Pancreas (tissue), 10 donors: ENCODE measurements around the gene EPG5. TPM values are rescaled to one million over a fixed set of nuclear protein-coding genes. Genes with fewer than 3 reads are reported as not detected.
"Not testable (repeated sequence)": the region's sequence is repeated elsewhere in the genome, so short reads cannot be mapped to it uniquely, and the experiment has no call there.

ENCODE experiments used
- ATAC-seq, 4 donors: fragments of 200-7000 bp; cut with Tn5 transposase; one replicate each; pipeline versions ENCODE4 v1.8.0 to v1.9.1; 2020; ENCODE audit warnings: mild to moderate bottlenecking in 4 of 4, moderate library complexity in 4 of 4
- DNase-seq, 6 donors: peaks; one replicate each; pipeline ENCODE4 v3.0.0-alpha.2; 2020
- FAIRE-seq: peaks from 2 replicates; lab custom pipeline; 2012; peaks lifted over from hg19 to GRCh38; lab: Jason Lieb, UNC
- H3K27ac ChIP-seq, 4 donors: fragments of 200-600 bp; sonication (generic); 1 replicate in 3 of 4; 2 replicates in 1 of 4; pipeline versions ENCODE4 v1.5.0 to v1.8.0; 2020
- H3K27me3 ChIP-seq, 4 donors: fragments of 200-600 bp; one replicate each; pipeline ENCODE4 v1.8.0; 2021
- H3K36me3 ChIP-seq, 3 donors: fragments of 200-600 bp; sonication (generic) in 1 of 3; one replicate each; pipeline versions ENCODE4 v1.5.0 to v1.8.0; 2020 to 2021
- H3K4me1 ChIP-seq, 3 donors: fragments of 200-600 bp; one replicate each; pipeline ENCODE4 v1.8.0; 2021
- H3K4me3 ChIP-seq, 4 donors: fragments of 200-600 bp; sonication (generic) in 2 of 4; one replicate each; pipeline versions ENCODE4 v1.5.0 to v1.8.0; 2020 to 2021
- H3K9me3 ChIP-seq, 4 donors: fragments of 200-600 bp; one replicate each; pipeline ENCODE4 v1.8.0; 2021
- CTCF ChIP-seq, 4 donors: fragments of 200-600 bp; sonication (generic) in 3 of 4; IDR thresholded peaks; one replicate each; pipeline versions ENCODE4 v1.5.0 to v1.8.0; 2021; ENCODE audit warnings: antibody characterized with exemption in 4 of 4
- WGBS, 2 donors: extraction: QIAGEN DNeasy Blood & Tissue Kit; methylation state at CpG; one replicate each; pipeline ENCODE4 v1.1.7; 2013; 5-methylcytosine and 5-hydroxymethylcytosine counted together
- intact Hi-C, 3 donors: fragments of 100-400 bp; cut with DNase I; formaldehyde crosslinking; loops; one replicate each; pipeline versions ENCODE4 v1.11.1 to v1.14.2; 2022
- polyA plus RNA-seq, 2 donors: library from polyadenylated mRNA; stranded (reverse); fragments of 200-250 nt; gene quantifications; one replicate each; pipeline ENCODE4 v1.2.3, GENCODE V29; 2013
- total RNA-seq, 6 donors: library from RNA; stranded (reverse); fragmentation: NEBNext Ultra II Directional in 4 of 6; extraction: Animal tissue kit (Norgen Biotek cat#: 25700) in 4 of 6; gene quantifications; one replicate each; pipeline versions ENCODE4 v1.2.1 to v1.2.4, GENCODE V29; 2021 to 2023
- donor health status: healthy with polysubstance abuse.
- donor health status: DM: no; HTN: no; CAD: no; lungs with moderate emphysema.
- donor health status: DM: no; HTN: no; CAD: no.
- donor health status: control.
- donor health status: control.
- donor health status: Bipolar disorder and iron deficiency.
- donor health status: DM: yes; HTN: yes; CAD: no.
- donor health status: DM: no; HTN: no; CAD: no.
- donor health status: DM: no; HTN: no; CAD: no.
- donor health status: DM: yes; HTN: yes; CAD: no.

The EPG5 gene
- total and polyA plus RNA-seq, 8 donors = 4.9 to 18.4 (median 10.1) TPM

GRCh38 chr18:45854036-45854586, 113.0 kb downstream of the EPG5 start:
- DNase-seq (no peak), ATAC-seq (no peak), FAIRE-seq (no peak)
- no peak overlapping the region for H3K27ac ChIP-seq
- intact Hi-C loops = no loop called here
- H3K36me3 ChIP-seq = peaks cover 0 to 55% (median 18%) of the 10 kb centered on the region in 3 donors
- H3K27me3 ChIP-seq = no peaks in the 10 kb centered on the region
- TF ChIP-seq CTCF (IDR thresholded peaks at IDR 0.05) = no peak
- no peaks in the 10 kb centered on the region for H3K9me3 ChIP-seq
- no peaks in the 10 kb centered on the region for H3K4me1 ChIP-seq
- no peak overlapping the region for H3K4me3 ChIP-seq
- WGBS, 2 donors = 96 to 100% methylated on average over 2 of the region's 2 CpGs

GRCh38 chr18:45852631-45853030, 114.5 kb downstream of the EPG5 start:
- WGBS, 2 donors = 74 to 89% methylated on average over 5 of the region's 5 CpGs
- Histone ChIP-seq H3K9me3 (no peaks in the 10 kb centered on the region), H3K4me3 (no peak overlapping the region), H3K36me3 (peaks cover 0 to 43% (median 11%) of the 10 kb centered on the region in 3 donors), H3K27ac (no peak overlapping the region), H3K27me3 (no peaks in the 10 kb centered on the region), H3K4me1 (no peaks in the 10 kb centered on the region)
- no peak for ATAC-seq
- no peak for FAIRE-seq
- intact Hi-C loops = no loop called here
- TF ChIP-seq CTCF (IDR thresholded peaks at IDR 0.05) = no peak
- DNase-seq = no peak

GRCh38 chr18:45851161-45851925, 115.8 kb downstream of the EPG5 start:
- FAIRE-seq (no peak), DNase-seq (no peak), ATAC-seq (peak in 1 of 4 donors; percentile 24)
- no peaks in the 10 kb centered on the region for H3K27me3 ChIP-seq
- 71 to 72% methylated on average over 10 of the region's 10 CpGs for WGBS, 2 donors
- peaks cover 0 to 34% (median 8%) of the 10 kb centered on the region in 3 donors for H3K36me3 ChIP-seq
- no peak overlapping the region for H3K4me3 ChIP-seq
- H3K27ac ChIP-seq = no peak overlapping the region
- no peaks in the 10 kb centered on the region for H3K4me1 ChIP-seq
- no peak for TF ChIP-seq CTCF (IDR thresholded peaks at IDR 0.05)
- H3K9me3 ChIP-seq = no peaks in the 10 kb centered on the region
- intact Hi-C loops = no loop called here

GRCh38 chr18:45850021-45850420, 117.1 kb downstream of the EPG5 start:
- no peaks in the 10 kb centered on the region for H3K9me3 ChIP-seq
- no peak overlapping the region for H3K4me3 ChIP-seq
- TF ChIP-seq CTCF (IDR thresholded peaks at IDR 0.05) = no peak
- intact Hi-C loops = no loop called here
- peaks cover 0 to 21% (median 4%) of the 10 kb centered on the region in 3 donors for H3K36me3 ChIP-seq
- peak in 1 of 4 donors; percentile 44 for ATAC-seq
- FAIRE-seq = no peak
- no peak for DNase-seq
- H3K27me3 ChIP-seq = no peaks in the 10 kb centered on the region
- no peaks in the 10 kb centered on the region for H3K4me1 ChIP-seq
- no peak overlapping the region for H3K27ac ChIP-seq
- WGBS, 2 donors = 82 to 88% methylated on average over 10 of the region's 10 CpGs

- no peaks in the 10 kb centered on the region for H3K4me1 ChIP-seq
- DNase-seq (no peak), ATAC-seq (no peak), FAIRE-seq (no peak)
- H3K27ac ChIP-seq = no peak overlapping the region
- H3K27me3 ChIP-seq = no peaks in the 10 kb centered on the region
- TF ChIP-seq CTCF (IDR thresholded peaks at IDR 0.05) = no peak
- intact Hi-C loops = loop anchor here in 1 of 3 donors (10.0 kb wide), 1 partner anchor 135 kb away; no protein-coding TSS in a partner anchor
- H3K9me3 ChIP-seq = no peaks in the 10 kb centered on the region
- 92% methylated on average over 7 of the region's 7 CpGs for WGBS, 2 donors
- no peak overlapping the region for H3K4me3 ChIP-seq
- H3K36me3 ChIP-seq = peaks cover 0 to 17% (median 2%) of the 10 kb centered on the region in 3 donors
Measured at GRCh38 chr18:45849529-45849928, 117.6 kb downstream of the EPG5 start.

- not testable (repeated sequence) for H3K27me3 ChIP-seq, DNase-seq, FAIRE-seq, ATAC-seq, H3K4me3 ChIP-seq, H3K4me1 ChIP-seq, H3K27ac ChIP-seq, H3K9me3 ChIP-seq
- peaks cover 0 to 13% (median 0%) of the 10 kb centered on the region in 3 donors for H3K36me3 ChIP-seq
- WGBS, 2 donors = 94 to 96% methylated on average over 13 of the region's 13 CpGs
- intact Hi-C loops = loop anchor here in 1 of 3 donors (10.0 kb wide), 1 partner anchor 134 kb away; no protein-coding TSS in a partner anchor
Measured at GRCh38 chr18:45848643-45849042, 118.5 kb downstream of the EPG5 start.
